HG03196 (cell line): ENCODE data around the gene C1GALT1.
"Not testable (repeated sequence)": the region's sequence is repeated elsewhere in the genome, so short reads cannot be mapped to it uniquely, and the experiment has no call there.

Experiments used
- ATAC-seq: cut with Tn5 transposase; IDR thresholded peaks from one replicate; pipeline ENCODE4 v1.9.1; 2021; ENCODE audit not compliant: unreplicated experiment

C1GALT1 gene

GRCh38 chr7:7231865-7232264 is 49.5 kb downstream of the C1GALT1 start:
- ATAC-seq, result no peak

GRCh38 chr7:7235347-7235746 is 53.0 kb downstream of the C1GALT1 start:
- ATAC-seq, result no peak

GRCh38 chr7:7236041-7236440 is 53.7 kb downstream of the C1GALT1 start:
- no peak for ATAC-seq

GRCh38 chr7:7237201-7237977 is 55.0 kb downstream of the C1GALT1 start:
- ATAC-seq, result no peak

- ATAC-seq, result no peak
Observed at GRCh38 chr7:7237978-7238267, 55.6 kb downstream of the C1GALT1 start.

GRCh38 chr7:7239346-7239745 is 57.0 kb downstream of the C1GALT1 start:
- no peak for ATAC-seq

GRCh38 chr7:7242899-7243298 is 60.6 kb downstream of the C1GALT1 start:
- ATAC-seq, result no peak

DNA sequence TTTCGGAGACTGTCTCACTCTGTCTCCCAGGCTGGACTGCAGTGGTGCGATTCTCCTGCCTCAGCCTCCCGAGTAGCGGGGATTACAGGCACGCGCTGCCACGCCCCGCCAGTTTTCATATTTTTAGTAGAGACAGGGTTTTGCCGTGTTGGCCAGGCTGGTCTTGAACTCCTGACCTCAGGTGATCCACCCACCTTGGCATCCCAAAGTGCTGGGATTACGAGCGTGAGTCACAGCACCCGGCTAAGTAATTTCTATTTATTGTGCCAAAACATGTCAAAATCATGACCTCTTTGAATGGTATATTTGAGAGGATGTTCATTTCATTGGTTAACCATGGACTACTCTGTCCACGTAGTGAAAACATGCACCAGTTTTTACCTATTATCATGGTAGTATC is 62.9 kb downstream of the C1GALT1 start:
- ATAC-seq, result not testable (repeated sequence)

DNA sequence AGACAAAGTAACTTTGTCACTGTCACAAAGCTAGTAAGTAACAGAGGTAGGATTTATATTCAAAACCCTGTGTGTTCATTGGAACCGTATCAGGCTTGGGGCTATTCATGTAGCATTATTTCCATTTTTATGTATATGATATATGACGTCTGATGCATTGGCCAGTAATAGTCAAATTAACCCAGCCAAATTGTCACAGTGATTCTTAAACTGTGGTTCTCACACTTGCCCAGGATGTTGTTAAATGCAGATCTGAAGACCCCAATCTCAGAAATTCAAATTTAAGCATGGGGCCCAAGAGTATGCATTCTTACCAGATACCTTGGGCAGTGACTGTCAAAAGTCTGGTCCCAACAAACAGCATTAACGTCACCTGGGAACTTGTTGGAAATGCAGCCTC is 63.9 kb downstream of the C1GALT1 start:
- ATAC-seq, result no peak

- ATAC-seq, result no peak
Observed at GRCh38 chr7:7247658-7248057, 65.3 kb downstream of the C1GALT1 start.

GRCh38 chr7:7249814-7250213 is 67.5 kb downstream of the C1GALT1 start:
- ATAC-seq, result no peak

DNA sequence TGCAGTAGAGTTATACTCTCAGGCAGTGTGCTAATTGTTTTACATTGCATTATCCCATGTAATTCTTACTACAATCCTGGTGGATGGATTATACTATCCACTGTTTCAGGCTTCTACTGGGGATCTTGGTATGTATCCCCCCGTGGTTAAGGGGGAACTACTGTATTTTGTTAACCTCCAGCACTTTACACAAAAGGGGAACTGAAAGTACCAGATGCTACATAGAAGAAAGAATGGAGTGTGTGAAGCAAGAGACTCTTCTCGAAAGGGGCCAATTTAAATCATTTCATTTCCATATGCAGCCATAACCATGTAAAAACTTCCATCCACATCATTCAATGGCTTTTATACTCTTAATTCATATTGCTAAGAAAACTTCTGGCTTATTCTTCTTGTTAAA is 69.4 kb downstream of the C1GALT1 start:
- peak; percentile 91 for ATAC-seq

DNA sequence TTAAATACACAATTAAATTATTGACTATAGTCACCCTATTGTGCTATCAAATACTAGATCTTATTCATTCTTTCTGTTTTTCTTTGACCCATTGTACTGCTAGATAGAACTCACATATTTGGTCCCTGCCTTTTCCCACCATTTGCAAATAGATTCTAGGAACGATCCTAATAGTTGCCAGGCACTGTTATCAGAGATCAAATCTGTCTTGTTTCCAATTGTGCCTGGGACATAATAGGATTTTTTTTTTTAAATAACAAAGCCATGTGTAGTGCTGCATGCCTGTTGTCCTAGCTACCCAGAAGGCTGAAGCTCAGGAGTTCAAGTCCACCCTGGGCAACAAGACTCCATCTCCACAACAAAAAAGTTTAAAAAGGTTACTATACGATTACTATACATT is 72.0 kb downstream of the C1GALT1 start:
- ATAC-seq, result no peak

GRCh38 chr7:7254908-7255307 is 72.6 kb downstream of the C1GALT1 start:
- no peak for ATAC-seq

- no peak for ATAC-seq
Observed at GRCh38 chr7:7256731-7257274, 74.5 kb downstream of the C1GALT1 start.

GRCh38 chr7:7257899-7258692 is 75.8 kb downstream of the C1GALT1 start:
- ATAC-seq, result peak; percentile 83

GRCh38 chr7:7261863-7262262 is 79.5 kb downstream of the C1GALT1 start:
- ATAC-seq, result no peak

- no peak for ATAC-seq
Observed at GRCh38 chr7:7263297-7264230, 81.2 kb downstream of the C1GALT1 start.

DNA sequence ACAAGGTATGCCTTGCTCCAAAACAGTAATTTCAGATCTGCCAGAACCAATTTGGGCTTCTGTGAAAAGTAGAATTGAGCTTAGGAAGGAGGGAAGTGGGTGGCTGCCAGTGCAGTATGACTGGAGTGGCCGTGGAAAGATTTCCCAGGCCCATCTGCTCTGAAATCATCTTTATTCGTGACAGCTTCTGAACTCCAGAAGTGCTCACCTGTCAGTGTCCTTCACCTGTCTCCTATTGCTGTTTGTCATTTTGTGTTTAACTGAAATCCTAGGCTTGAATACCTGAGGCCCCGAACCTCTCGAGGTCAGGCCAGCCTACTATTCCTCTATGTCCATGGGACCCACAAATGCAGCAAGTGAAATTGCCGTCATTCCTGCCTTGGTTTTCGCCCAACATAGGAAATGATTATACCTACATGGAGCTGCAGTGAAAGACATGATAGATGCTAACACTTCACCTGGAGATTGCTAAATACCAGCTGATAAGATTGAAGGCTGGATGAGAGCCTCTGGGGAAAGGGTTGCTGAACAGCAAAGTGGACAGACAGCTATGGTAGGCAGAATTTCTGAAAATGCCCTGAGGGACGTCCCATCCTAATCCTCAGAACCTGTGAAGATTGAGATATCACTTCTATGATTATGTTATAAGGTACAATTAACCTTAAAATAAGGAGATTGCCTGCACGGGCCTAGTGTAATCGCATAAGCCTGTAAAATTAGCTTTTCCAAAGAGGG is 82.1 kb downstream of the C1GALT1 start:
- no peak for ATAC-seq
